Osteoblast (primary cell): ENCODE measurements around the gene NDN. TPM values are rescaled to one million over a fixed set of nuclear protein-coding genes. Genes with fewer than 3 reads are reported as not detected.
A peak's percentile ranks its signal among the peaks of the same experiment; 100 is the strongest.

ENCODE experiments used
- DNase-seq: peaks from one replicate; pipeline ENCODE4 v3.0.0; 2011; ENCODE audit warnings: low spot score, mixed read lengths; ENCODE audit not compliant: insufficient read length; ENCODE audit errors: missing footprints
- H2AFZ ChIP-seq: 2 replicates; pipeline ENCODE4 v1.6.0; 2011; ENCODE audit warnings: mild to moderate bottlenecking, low read length
- H3K27ac ChIP-seq: 2 replicates; pipeline ENCODE4 v1.5.1; 2011; ENCODE audit warnings: mild to moderate bottlenecking, low read depth, low read length, moderate library complexity
- H3K27me3 ChIP-seq: 2 replicates; pipeline ENCODE4 v1.6.0; 2012; ENCODE audit warnings: mild to moderate bottlenecking, control low read depth, inconsistent platforms, low read length, moderate library complexity; ENCODE audit not compliant: insufficient read depth
- H3K36me3 ChIP-seq: 2 replicates; pipeline ENCODE4 v1.5.1; 2011; ENCODE audit warnings: mild to moderate bottlenecking, low read length, control low read depth, moderate library complexity; ENCODE audit not compliant: insufficient read depth
- H3K4me1 ChIP-seq: 2 replicates; pipeline ENCODE4 v1.5.1; 2011; ENCODE audit warnings: mild to moderate bottlenecking, low read length, control low read depth, moderate library complexity; ENCODE audit not compliant: insufficient read depth
- H3K4me2 ChIP-seq: 2 replicates; pipeline ENCODE4 v1.6.0; 2011; ENCODE audit warnings: mild to moderate bottlenecking, low read length; ENCODE audit not compliant: insufficient read depth
- H3K4me3 ChIP-seq: fragments of 200-600 bp; sonication (generic); 3 replicates; pipeline ENCODE4 v1.5.1; 2012; ENCODE audit warnings: mild to moderate bottlenecking, low read length, inconsistent platforms; ENCODE audit not compliant: insufficient read depth
- H3K79me2 ChIP-seq: 2 replicates; pipeline ENCODE4 v1.6.0; 2012; ENCODE audit warnings: mild to moderate bottlenecking, low read length, control low read depth, inconsistent platforms; ENCODE audit not compliant: insufficient read depth
- H3K9me3 ChIP-seq: 2 replicates; pipeline ENCODE4 v1.5.1; 2011; ENCODE audit warnings: low read depth, low read length, control low read depth
- H4K20me1 ChIP-seq: 2 replicates; pipeline ENCODE4 v1.6.0; 2012; ENCODE audit warnings: mild to moderate bottlenecking, low read length, control low read depth; ENCODE audit not compliant: insufficient read depth
- total RNA-seq: library from RNA; depleted of rRNA; stranded (reverse); fragments of >200 nt; gene quantifications from 2 replicates; pipeline ENCODE4 v1.2.3, GENCODE V29; 2012
- TF ChIP-seq, protein P1 (sequence below): IDR thresholded peaks from 2 replicates; pipeline ENCODE4 v1.5.1; 2011; ENCODE audit warnings: mild to moderate bottlenecking, low read depth, low read length, moderate library complexity; ENCODE audit errors: extremely low read depth

The NDN gene
- total RNA-seq, 1 donor: 34.7 TPM

DNA sequence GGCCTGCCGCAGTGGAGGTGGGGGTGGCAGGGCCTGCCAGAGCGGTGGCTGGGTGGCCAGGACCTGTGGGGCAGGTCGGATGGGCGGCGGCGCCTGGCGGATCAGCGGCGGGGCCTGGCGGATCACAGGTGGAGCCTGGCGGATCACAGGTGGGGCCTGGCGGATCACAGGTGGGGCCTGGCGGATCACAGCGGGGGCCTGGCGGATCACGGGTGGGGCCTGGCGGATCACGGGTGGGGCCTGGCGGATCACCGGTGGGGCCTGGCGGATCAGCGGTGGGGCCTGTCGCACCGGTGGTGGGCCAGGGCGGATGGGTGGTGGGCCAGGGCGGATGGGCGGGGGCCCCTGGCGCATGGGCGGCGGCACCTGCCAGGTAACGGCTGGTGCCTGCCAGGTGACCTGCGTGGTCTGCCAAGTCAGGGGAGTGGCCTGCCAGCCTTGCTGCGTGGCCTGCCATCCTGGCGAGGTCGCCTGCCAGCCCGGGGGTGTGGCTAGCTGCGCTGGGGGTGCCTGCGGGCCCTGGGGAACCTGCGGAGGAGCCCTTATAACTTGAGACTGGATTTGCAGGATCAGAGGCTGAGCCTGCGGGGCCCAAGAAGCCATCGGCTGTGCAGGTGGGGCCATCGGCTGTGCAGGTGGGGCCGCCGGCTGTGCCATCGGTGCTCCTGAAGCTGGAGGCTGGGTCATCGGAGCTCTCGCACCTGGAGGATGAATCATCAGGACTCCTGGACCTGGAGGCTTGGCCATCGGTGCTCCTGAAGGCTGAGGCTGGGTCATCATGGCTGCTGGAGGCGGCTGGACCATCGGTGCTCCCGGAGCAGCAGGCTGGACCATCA, 40.7 kb downstream of the NDN start:
- Histone ChIP-seq H4K20me1 (no peaks in the 10 kb centered on the region), H3K4me2 (no peak overlapping the region)

DNA sequence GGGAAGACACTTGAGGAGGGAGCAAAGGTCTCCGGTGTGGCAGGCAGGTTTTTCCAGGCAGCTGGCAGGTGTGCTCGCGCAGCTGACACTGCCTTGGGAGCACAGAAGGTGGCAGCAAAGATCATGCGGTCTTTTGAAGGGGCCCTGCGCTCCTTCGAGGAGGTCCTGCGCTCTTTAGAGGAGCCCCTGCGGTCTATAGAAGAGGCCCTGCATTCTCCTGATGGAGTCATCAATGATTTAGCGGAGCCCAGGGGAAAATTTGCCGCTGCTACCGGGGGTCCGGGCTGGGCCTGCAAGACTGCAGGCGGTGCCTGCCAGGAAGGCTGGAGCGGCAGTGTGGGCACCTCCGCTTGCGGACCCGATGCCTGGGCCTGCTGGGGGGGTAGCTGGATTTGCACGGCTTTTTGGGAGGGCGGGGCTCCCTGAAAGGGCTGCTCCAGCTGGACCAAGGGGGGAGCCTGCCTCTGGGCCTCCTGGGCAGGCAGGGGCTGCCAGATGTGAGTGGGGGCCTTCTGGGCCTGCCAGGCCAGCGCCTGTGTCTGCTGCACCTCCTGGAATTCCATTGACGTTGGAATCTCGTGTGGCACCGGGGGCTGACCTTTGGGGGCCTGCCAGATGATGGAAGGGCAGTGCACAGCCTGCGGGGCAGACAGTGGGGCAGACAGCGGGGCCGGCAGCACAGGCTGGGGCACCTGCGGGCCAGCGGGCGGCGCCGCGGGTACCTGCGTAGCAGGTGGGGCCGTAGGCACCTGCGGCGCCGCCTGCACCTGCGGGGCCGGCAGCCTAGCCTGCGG, 41.5 kb downstream of the NDN start:
- Histone ChIP-seq H3K4me1 (no peaks in the 10 kb centered on the region), H2AFZ (no peak overlapping the region), H3K4me3 (no peak overlapping the region), H3K27ac (no peak overlapping the region), H3K27me3 (no peaks in the 10 kb centered on the region), H3K79me2 (no peaks in the 10 kb centered on the region), H3K4me2 (no peak overlapping the region), H4K20me1 (no peaks in the 10 kb centered on the region), H3K36me3 (no peaks in the 10 kb centered on the region), H3K9me3 (no peaks in the 10 kb centered on the region)
- DNase-seq: peak; percentile 69
- TF ChIP-seq, protein P1, sequence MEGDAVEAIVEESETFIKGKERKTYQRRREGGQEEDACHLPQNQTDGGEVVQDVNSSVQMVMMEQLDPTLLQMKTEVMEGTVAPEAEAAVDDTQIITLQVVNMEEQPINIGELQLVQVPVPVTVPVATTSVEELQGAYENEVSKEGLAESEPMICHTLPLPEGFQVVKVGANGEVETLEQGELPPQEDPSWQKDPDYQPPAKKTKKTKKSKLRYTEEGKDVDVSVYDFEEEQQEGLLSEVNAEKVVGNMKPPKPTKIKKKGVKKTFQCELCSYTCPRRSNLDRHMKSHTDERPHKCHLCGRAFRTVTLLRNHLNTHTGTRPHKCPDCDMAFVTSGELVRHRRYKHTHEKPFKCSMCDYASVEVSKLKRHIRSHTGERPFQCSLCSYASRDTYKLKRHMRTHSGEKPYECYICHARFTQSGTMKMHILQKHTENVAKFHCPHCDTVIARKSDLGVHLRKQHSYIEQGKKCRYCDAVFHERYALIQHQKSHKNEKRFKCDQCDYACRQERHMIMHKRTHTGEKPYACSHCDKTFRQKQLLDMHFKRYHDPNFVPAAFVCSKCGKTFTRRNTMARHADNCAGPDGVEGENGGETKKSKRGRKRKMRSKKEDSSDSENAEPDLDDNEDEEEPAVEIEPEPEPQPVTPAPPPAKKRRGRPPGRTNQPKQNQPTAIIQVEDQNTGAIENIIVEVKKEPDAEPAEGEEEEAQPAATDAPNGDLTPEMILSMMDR: no peak

More for the DNA sequence above, 40.7 kb downstream of the NDN start:
- Histone ChIP-seq H3K79me2 (no peaks in the 10 kb centered on the region), H3K27ac (no peak overlapping the region), H3K36me3 (no peaks in the 10 kb centered on the region), H3K4me1 (no peaks in the 10 kb centered on the region), H3K27me3 (no peaks in the 10 kb centered on the region), H3K9me3 (no peaks in the 10 kb centered on the region), H2AFZ (no peak overlapping the region), H3K4me3 (no peak overlapping the region)
- peak; percentile 72 for DNase-seq
- TF ChIP-seq, protein P1: no peak

DNA sequence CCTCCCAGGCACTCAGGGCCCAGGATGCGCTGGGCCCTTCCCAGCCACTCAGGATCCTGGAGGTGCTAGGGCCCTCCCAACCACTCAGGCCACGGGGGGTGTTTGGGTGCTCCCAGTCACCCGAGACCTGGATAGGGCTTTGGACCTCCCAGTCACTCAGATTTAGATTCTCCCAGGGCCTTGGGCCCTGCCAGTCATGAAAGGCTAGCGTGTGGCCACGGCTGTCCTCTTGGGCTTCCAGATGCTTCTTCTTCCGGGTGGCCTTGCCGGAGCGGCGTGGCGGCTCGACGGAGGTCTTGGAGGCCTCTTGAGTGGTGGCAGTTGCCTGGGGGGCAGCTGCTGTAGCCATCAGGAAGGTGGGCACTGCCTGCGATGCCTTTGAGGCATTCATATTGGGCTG, 42.3 kb downstream of the NDN start:
- no peaks in the 10 kb centered on the region for H4K20me1 ChIP-seq
- TF ChIP-seq, protein P1: no peak
- no peaks in the 10 kb centered on the region for H3K79me2 ChIP-seq
- H3K36me3 ChIP-seq: no peaks in the 10 kb centered on the region
- peak; percentile 54 for DNase-seq
- H3K4me2 ChIP-seq: no peak overlapping the region
- H3K4me1 ChIP-seq: no peaks in the 10 kb centered on the region
- H3K4me3 ChIP-seq: no peak overlapping the region
- no peak overlapping the region for H3K27ac ChIP-seq
- H3K27me3 ChIP-seq: no peaks in the 10 kb centered on the region
- H3K9me3 ChIP-seq: no peaks in the 10 kb centered on the region
- H2AFZ ChIP-seq: no peak overlapping the region

DNA sequence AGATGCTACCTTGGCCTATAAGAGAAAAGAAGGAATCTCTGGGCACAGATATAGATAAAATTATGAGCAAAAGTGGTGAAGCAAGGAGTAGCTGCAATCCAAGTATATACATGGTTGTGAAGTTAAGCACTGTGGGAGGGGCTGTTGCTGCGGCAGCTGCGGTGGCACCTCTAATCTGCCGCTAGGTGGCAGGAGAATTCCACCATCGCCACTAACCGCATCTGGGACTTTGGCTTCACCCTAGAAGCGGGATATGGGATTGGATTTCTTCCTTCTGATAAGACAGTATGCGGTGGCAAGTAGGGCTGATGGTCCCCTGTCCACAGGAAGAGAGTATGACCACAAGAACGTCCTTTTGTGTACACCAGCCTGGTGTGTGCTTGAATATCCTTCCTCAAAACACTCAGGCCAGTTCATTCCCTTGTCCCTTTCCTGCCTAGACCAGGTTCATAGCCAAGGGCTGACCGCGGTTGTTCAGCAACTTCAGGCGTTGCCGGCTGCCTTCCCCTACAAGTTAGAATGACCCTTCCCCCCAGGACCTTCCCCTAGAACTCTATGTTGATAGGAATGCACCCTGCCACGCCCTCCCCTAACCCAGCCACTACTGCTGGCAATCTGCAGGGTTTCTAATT, 44.6 kb downstream of the NDN start:
- Histone ChIP-seq H3K27me3 (no peaks in the 10 kb centered on the region), H4K20me1 (no peaks in the 10 kb centered on the region), H3K79me2 (no peaks in the 10 kb centered on the region), H3K4me1 (no peaks in the 10 kb centered on the region), H3K9me3 (no peaks in the 10 kb centered on the region), H3K27ac (no peak overlapping the region), H2AFZ (no peak overlapping the region), H3K4me2 (no peak overlapping the region), H3K36me3 (no peaks in the 10 kb centered on the region), H3K4me3 (no peak overlapping the region)
- DNase-seq: peak; percentile 93
- TF ChIP-seq, protein P1: peak; percentile 69
